PC-9 (cell line): Measurements from ENCODE around the gene SGCD. TPM values are rescaled to one million over a fixed set of nuclear protein-coding genes. Genes with fewer than 3 reads are reported as not detected.

Experiments
- BruUV-seq: library from RNA; stranded (reverse); fragments of 400-500 nt; replicated peaks from 2 replicates; lab custom pipeline; 2021; lab: Mats Ljungman, UMichigan
- CTCF ChIA-PET: fragments of 300-600 bp; sonication (Branson Sonifier 250); formaldehyde crosslinking; loops from one replicate; lab custom pipeline; 2022; ENCODE audit warnings: antibody characterized with exemption; lab: Charles Lee
- POLR2A ChIA-PET: fragments of 300-600 bp; sonication (Branson Sonifier 250); formaldehyde crosslinking; loops from one replicate; lab custom pipeline; 2022; ENCODE audit warnings: antibody characterized with exemption; ENCODE audit not compliant: unreplicated experiment; lab: Charles Lee
- DNase-seq, 2 experiments: peaks; one replicate each; pipeline versions ENCODE4 v3.0.0 to v3.0.0-alpha.2; 2015 to 2022; ENCODE audit warnings: mixed read lengths in 1 of 2
- H2AFZ ChIP-seq: fragments of 200-600 bp; sonication (generic); 2 replicates; pipeline ENCODE4 v1.8.1; 2017; ENCODE audit warnings: antibody characterized with exemption
- H3F3A ChIP-seq: fragments of 200-600 bp; sonication (generic); 2 replicates; pipeline ENCODE4 v1.8.1; 2017; ENCODE audit warnings: antibody characterized with exemption, mild to moderate bottlenecking, low read depth; ENCODE audit not compliant: insufficient read depth
- H3K27ac ChIP-seq: fragments of 200-600 bp; sonication (generic); 2 replicates; pipeline ENCODE4 v1.6.1; 2016; ENCODE audit warnings: mixed run types
- H3K27me3 ChIP-seq: fragments of 200-600 bp; sonication (generic); 2 replicates; pipeline ENCODE4 v1.6.1; 2016; ENCODE audit warnings: low read depth, mixed run types; ENCODE audit not compliant: insufficient read depth
- H3K36me3 ChIP-seq: fragments of 200-600 bp; sonication (generic); 2 replicates; pipeline ENCODE4 v1.6.1; 2016; ENCODE audit warnings: low read depth, mixed run types
- H3K4me1 ChIP-seq: fragments of 200-600 bp; sonication (generic); replicated peaks from 2 replicates; pipeline ENCODE4 v1.6.1; 2016; ENCODE audit warnings: mixed run types; ENCODE audit not compliant: insufficient read depth
- H3K4me2 ChIP-seq: fragments of 200-600 bp; sonication (generic); 2 replicates; pipeline ENCODE4 v1.6.1; 2017; ENCODE audit warnings: mixed run types
- H3K4me3 ChIP-seq: fragments of 200-600 bp; sonication (generic); 2 replicates; pipeline ENCODE4 v1.6.1; 2016; ENCODE audit warnings: mixed run types
- H3K79me2 ChIP-seq: fragments of 200-600 bp; sonication (generic); 2 replicates; pipeline ENCODE4 v1.6.1; 2017; ENCODE audit warnings: low read depth, mixed run types
- H3K9me2 ChIP-seq: fragments of 200-600 bp; sonication (generic); 2 replicates; pipeline ENCODE4 v1.8.1; 2017; ENCODE audit warnings: mild to moderate bottlenecking; ENCODE audit not compliant: insufficient read depth
- H3K9me3 ChIP-seq: fragments of 200-600 bp; sonication (generic); 2 replicates; pipeline ENCODE4 v1.8.1; 2016; ENCODE audit warnings: low read depth; ENCODE audit not compliant: insufficient read depth
- H4K20me1 ChIP-seq: fragments of 200-600 bp; sonication (generic); 2 replicates; pipeline ENCODE4 v1.8.1; 2017; ENCODE audit not compliant: insufficient read depth
- CTCF ChIP-seq: fragments of 200-600 bp; sonication (generic); conservative IDR thresholded peaks from 2 replicates; pipeline ENCODE4 v1.6.1; 2017; ENCODE audit warnings: mixed run types, antibody characterized with exemption, mild to moderate bottlenecking, moderate library complexity
- EZH2 ChIP-seq: fragments of 200-600 bp; sonication (generic); IDR thresholded peaks from 2 replicates; pipeline ENCODE4 v1.8.0; 2017; ENCODE audit warnings: antibody characterized with exemption, low read depth
- intact Hi-C: fragments of 100-400 bp; cut with micrococcal nuclease; formaldehyde crosslinking; loops from one replicate; pipeline ENCODE4 v1.10.0; 2022; ENCODE audit not compliant: unreplicated experiment
- total RNA-seq: library from RNA; stranded (reverse); gene quantifications from 2 replicates; pipeline ENCODE4 v1.2.3, GENCODE V29; 2021

SGCD gene
- total RNA-seq, 1 experiment from 2014 or later: not detected

DNA sequence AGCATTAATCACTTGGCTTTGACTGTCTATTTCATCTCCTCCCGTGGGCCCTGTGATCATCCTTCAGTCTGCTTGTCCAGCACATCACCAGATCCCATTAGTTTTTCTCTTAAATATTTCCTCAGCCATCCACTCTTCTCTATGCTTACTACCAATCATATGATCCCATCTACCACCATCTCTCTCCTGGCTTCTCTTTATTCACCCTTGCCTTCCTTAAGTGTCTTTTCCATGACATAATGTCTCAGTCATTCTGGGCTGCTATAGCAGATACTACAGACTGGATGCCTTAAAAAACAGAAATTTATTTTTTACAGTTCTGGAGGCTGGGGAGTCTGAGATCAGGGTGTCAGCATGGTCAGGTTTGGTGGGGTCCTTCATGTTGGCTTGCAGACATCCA lies 314.7 kb downstream of the SGCD start:
- CTCF ChIA-PET: no interaction called here
- BruUV-seq: no TSS peak
- H3K4me3 ChIP-seq: no peak overlapping the region

GRCh38 chr5:156647034-156647451 lies 320.1 kb downstream of the SGCD start:
- Histone ChIP-seq H2AFZ (no peak overlapping the region), H3K4me3 (no peak overlapping the region), H3K36me3 (no peaks in the 10 kb centered on the region), H3K9me3 (no peaks in the 10 kb centered on the region), H3K9me2 (no peaks in the 10 kb centered on the region), H3F3A (no peaks in the 10 kb centered on the region), H3K79me2 (no peaks in the 10 kb centered on the region), H3K27me3 (no peaks in the 10 kb centered on the region), H3K4me2 (no peak overlapping the region), H3K4me1 (no peaks in the 10 kb centered on the region), H3K27ac (no peak overlapping the region), H4K20me1 (no peaks in the 10 kb centered on the region)
- TF ChIP-seq EZH2: no peak
- no peak for TF ChIP-seq CTCF
- no peak for DNase-seq
- no TSS peak for BruUV-seq
- ChIA-PET CTCF (no interaction called here), POLR2A (interaction anchor here (0.6 kb wide), 1 partner anchor 11 kb away, joined by 3 read pairs; no protein-coding TSS in a partner anchor)
- intact Hi-C loops: no loop called here

More for the DNA sequence above, 314.7 kb downstream of the SGCD start:
- POLR2A ChIA-PET: no interaction called here
- Histone ChIP-seq H3K9me2 (no peaks in the 10 kb centered on the region), H3K36me3 (no peaks in the 10 kb centered on the region), H2AFZ (no peak overlapping the region), H3K4me2 (no peak overlapping the region), H3K27ac (no peak overlapping the region), H3K9me3 (no peaks in the 10 kb centered on the region), H4K20me1 (no peaks in the 10 kb centered on the region; the same call in 1 of the 2 replicates), H3K27me3 (no peaks in the 10 kb centered on the region), H3F3A (no peaks in the 10 kb centered on the region), H3K79me2 (no peaks in the 10 kb centered on the region), H3K4me1 (no peaks in the 10 kb centered on the region)
- no peak for DNase-seq
- intact Hi-C loops: no loop called here
- TF ChIP-seq EZH2: no peak
- no peak for TF ChIP-seq CTCF

DNA sequence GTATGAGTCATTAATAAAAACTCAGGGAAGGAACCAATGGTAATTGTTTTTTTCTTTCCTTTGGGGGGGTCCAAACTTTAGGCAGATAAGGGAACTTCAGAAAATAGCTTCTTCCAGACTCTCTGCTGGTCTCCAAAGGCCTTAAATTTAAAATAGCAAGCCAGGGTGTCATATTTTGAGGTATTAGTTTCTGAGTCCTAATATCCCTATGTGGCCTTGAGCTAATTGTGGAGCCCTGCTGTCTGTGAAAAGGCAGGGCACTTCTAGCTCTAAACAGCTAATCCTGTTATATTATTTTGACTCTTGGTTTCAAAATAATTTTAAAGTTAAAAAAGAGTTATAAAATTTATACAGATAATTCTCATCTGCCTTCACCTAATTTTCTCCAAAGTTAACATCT lies 327.5 kb downstream of the SGCD start:
- no peak overlapping the region for H3K27ac ChIP-seq
- ChIA-PET CTCF (no interaction called here), POLR2A (no interaction called here)
- no peak for DNase-seq
- H3K79me2 ChIP-seq: no peaks in the 10 kb centered on the region
- H3K27me3 ChIP-seq: no peaks in the 10 kb centered on the region
- no peak overlapping the region for H3K4me3 ChIP-seq
- H3K9me2 ChIP-seq: no peaks in the 10 kb centered on the region
- no peaks in the 10 kb centered on the region for H3F3A ChIP-seq
- no peaks in the 10 kb centered on the region for H3K9me3 ChIP-seq
- H3K4me1 ChIP-seq: no peaks in the 10 kb centered on the region
- no peak overlapping the region for H3K4me2 ChIP-seq
- TF ChIP-seq CTCF (no peak), EZH2 (no peak)
- no peaks in the 10 kb centered on the region for H4K20me1 ChIP-seq
- intact Hi-C loops: no loop called here
- no peaks in the 10 kb centered on the region for H3K36me3 ChIP-seq
- BruUV-seq: no TSS peak
- no peak overlapping the region for H2AFZ ChIP-seq
